K562 (cell line): ENCODE measurements around the gene DHRS13. TPM values are rescaled to one million over a fixed set of nuclear protein-coding genes. Genes with fewer than 3 reads are reported as not detected.

Source experiments
- COPS2 ChIP-seq: fragments of 450-650 bp; conservative IDR thresholded peaks from 2 replicates; pipeline ENCODE4 v1.6.1; 2016; ENCODE audit warnings: mild to moderate bottlenecking, moderate library complexity
- CXXC5 ChIP-seq: fragments of 250-450 bp; sonication (Bioruptor Pico); IDR thresholded peaks from 2 replicates; pipeline ENCODE4 v1.8.0; 2022; ENCODE audit warnings: inconsistent platforms, mild to moderate bottlenecking, moderate library complexity
- ERF ChIP-seq: fragments of 450-650 bp; formaldehyde crosslinking; IDR thresholded peaks from 2 replicates; pipeline ENCODE4 v1.4.0; 2020; ENCODE audit warnings: mild to moderate bottlenecking, mixed read lengths
- ETV1 ChIP-seq: fragments of 450-650 bp; conservative IDR thresholded peaks from 2 replicates; pipeline ENCODE4 v1.6.1; 2016; ENCODE audit warnings: missing genetic modification characterization, control low read depth, low read depth, missing compliant biosample characterization
- GABPB1 ChIP-seq: sonication (generic); formaldehyde crosslinking; IDR thresholded peaks from 2 replicates; pipeline ENCODE4 v1.8.0; 2022; ENCODE audit warnings: mild to moderate bottlenecking, missing genetic modification reagents
- KLF13 ChIP-seq: fragments of 450-650 bp; IDR thresholded peaks from 2 replicates; pipeline ENCODE4 v1.6.1; 2016; ENCODE audit warnings: missing genetic modification characterization, low read depth, mild to moderate bottlenecking, missing compliant biosample characterization, moderate library complexity, borderline replicate concordance
- MTA3 ChIP-seq: fragments of 450-650 bp; formaldehyde crosslinking; IDR thresholded peaks from 2 replicates; pipeline ENCODE4 v1.6.1; 2017; ENCODE audit warnings: mild to moderate bottlenecking, borderline replicate concordance
- NCOA1 ChIP-seq: fragments of 450-650 bp; IDR thresholded peaks from 2 replicates; pipeline ENCODE4 v1.6.1; 2016; ENCODE audit warnings: low read depth
- NFE2L1 ChIP-seq: fragments of 450-650 bp; IDR thresholded peaks from 2 replicates; pipeline ENCODE4 v1.6.1; 2016; ENCODE audit warnings: missing genetic modification characterization, low read depth, mild to moderate bottlenecking, missing compliant biosample characterization, moderate library complexity, borderline replicate concordance
- NR2C2 ChIP-seq, 2 experiments: fragments of 200-800 bp in 1 of 2; sonication (Bioruptor generic) in 1 of 2; sonication (generic) in 1 of 2; formaldehyde crosslinking in 1 of 2; IDR thresholded peaks; 2 replicates each; pipeline versions ENCODE4 v1.6.1 to v1.8.0; 2016 to 2022; ENCODE audit warnings: mild to moderate bottlenecking in 1 of 2, missing compliant biosample characterization in 1 of 2, missing genetic modification characterization in 1 of 2, missing genetic modification reagents in 1 of 2
- NR3C1 ChIP-seq: sonication (generic); formaldehyde crosslinking; IDR thresholded peaks from 2 replicates; pipeline ENCODE4 v1.8.1; 2022; ENCODE audit warnings: missing genetic modification reagents
- PTTG1 ChIP-seq: fragments of 450-650 bp; IDR thresholded peaks from 2 replicates; pipeline ENCODE4 v1.6.1; 2016; ENCODE audit warnings: low read depth, mild to moderate bottlenecking, missing genetic modification characterization, missing compliant biosample characterization
- SIN3B ChIP-seq: fragments of 450-650 bp; IDR thresholded peaks from 2 replicates; pipeline ENCODE4 v1.6.1; 2017; ENCODE audit warnings: low read depth, mild to moderate bottlenecking, moderate library complexity
- SMAD4 ChIP-seq: fragments of 250-450 bp; sonication (Bioruptor Pico); conservative IDR thresholded peaks from 2 replicates; pipeline ENCODE4 v1.8.0; 2021; ENCODE audit warnings: inconsistent platforms, mild to moderate bottlenecking, moderate library complexity
- SP2 ChIP-seq: IDR thresholded peaks from 2 replicates; pipeline ENCODE4 v1.6.1; 2011; ENCODE audit warnings: mild to moderate bottlenecking, low read depth, low read length, moderate library complexity; ENCODE audit not compliant: poor library complexity, severe bottlenecking; ENCODE audit errors: extremely low read depth
- U2AF2 ChIP-seq: fragments of 200-400 bp; formaldehyde crosslinking; optimal IDR thresholded peaks from 2 replicates; pipeline ENCODE3; 2017; ENCODE audit warnings: low read depth, mild to moderate bottlenecking, low read length
- ZNF133 ChIP-seq: fragments of 250-450 bp; sonication (Bioruptor Pico); IDR thresholded peaks from 2 replicates; pipeline ENCODE4 v1.4.0; 2020; ENCODE audit warnings: mild to moderate bottlenecking
- ZNF23 ChIP-seq: fragments of 250-450 bp; sonication (Bioruptor Pico); IDR thresholded peaks from 2 replicates; pipeline ENCODE4 v1.4.0; 2020; ENCODE audit warnings: mild to moderate bottlenecking
- polyA plus RNA-seq, 8 experiments: library from polyadenylated mRNA; depleted of rRNA in 4 of 8; stranded (reverse) in 5 of 8; unstranded in 3 of 8; fragments of >200 nt; fragmentation: Nextera tagmentation in 2 of 8; fragmentation: Illumina TruSeq in 1 of 8; extraction: Ambion mirVana in 2 of 8; extraction: Trizol in 1 of 8; gene quantifications; 2 replicates each; pipeline versions ENCODE4 v1.2.1 to v1.2.3, GENCODE V29; 2011 to 2014; ENCODE audit warnings: inconsistent platforms in 1 of 8, missing spikeins in 1 of 8
- total RNA-seq, 7 experiments: library from RNA; depleted of rRNA in 6 of 7; stranded (reverse); fragments of >200 nt in 6 of 7; fragmentation: Illumina TruSeq in 2 of 7; extraction: Trizol in 2 of 7; gene quantifications; 2 replicates each; pipeline versions ENCODE4 v1.2.1 to v1.2.3, GENCODE V29; 2011 to 2021; ENCODE audit warnings: low replicate concordance in 1 of 7
- TF ChIP-seq, protein P1 (sequence below): sonication (generic); formaldehyde crosslinking; IDR thresholded peaks from 2 replicates; pipeline ENCODE4 v1.8.0; 2022; ENCODE audit warnings: missing genetic modification reagents, mild to moderate bottlenecking, borderline replicate concordance
- TF ChIP-seq, protein P2 (sequence below): fragments of 450-650 bp; formaldehyde crosslinking; IDR thresholded peaks from 2 replicates; pipeline ENCODE4 v1.4.0; 2022; ENCODE audit warnings: missing genetic modification characterization
- TF ChIP-seq, protein P3 (sequence below): fragments of 200-400 bp; formaldehyde crosslinking; IDR thresholded peaks from 2 replicates; pipeline ENCODE4 v1.6.1; 2017; ENCODE audit warnings: mild to moderate bottlenecking, low read depth, low read length, moderate library complexity
- TF ChIP-seq, protein P4 (sequence below): sonication (generic); formaldehyde crosslinking; IDR thresholded peaks from 2 replicates; pipeline ENCODE4 v1.8.0; 2023; ENCODE audit warnings: mild to moderate bottlenecking, missing genetic modification reagents

Gene DHRS13
- total and polyA plus RNA-seq, 9 of the 15 experiments (the other 6 are each of a cell fraction or from before 2014, with no cell fraction given), result 0.32 to 52.3 (median 34.3) TPM; not detected in 1

DNA sequence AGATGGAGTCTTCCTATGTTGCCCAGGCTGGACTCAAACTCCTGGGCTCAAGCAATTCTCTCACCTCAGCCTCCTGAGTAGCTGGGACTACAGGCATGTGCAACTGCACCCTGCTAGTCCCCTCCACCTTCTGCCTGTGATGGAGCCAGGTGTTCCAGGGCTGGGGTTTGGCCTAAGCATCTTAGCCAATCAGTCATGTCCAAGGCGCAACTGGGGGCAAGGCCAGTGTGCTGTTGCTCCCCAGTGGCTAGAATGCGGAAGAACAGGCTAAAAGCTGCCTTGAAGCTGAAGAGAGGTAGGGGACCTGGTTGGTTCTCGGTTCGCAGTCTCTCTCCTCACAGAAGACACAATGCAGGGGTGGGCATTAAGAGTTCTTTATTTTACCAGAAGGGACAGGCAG is 23.9 kb downstream of the DHRS13 start (continued):
- TF ChIP-seq NR3C1, result no peak
- TF ChIP-seq ZNF133 (CRISPR knock-in tag), result no peak
- no peak for TF ChIP-seq KLF13 (tag)
- TF ChIP-seq COPS2, result no peak
- TF ChIP-seq ETV1 (tag), result no peak
- TF ChIP-seq NFE2L1 (tag), result no peak
- TF ChIP-seq, protein P1, sequence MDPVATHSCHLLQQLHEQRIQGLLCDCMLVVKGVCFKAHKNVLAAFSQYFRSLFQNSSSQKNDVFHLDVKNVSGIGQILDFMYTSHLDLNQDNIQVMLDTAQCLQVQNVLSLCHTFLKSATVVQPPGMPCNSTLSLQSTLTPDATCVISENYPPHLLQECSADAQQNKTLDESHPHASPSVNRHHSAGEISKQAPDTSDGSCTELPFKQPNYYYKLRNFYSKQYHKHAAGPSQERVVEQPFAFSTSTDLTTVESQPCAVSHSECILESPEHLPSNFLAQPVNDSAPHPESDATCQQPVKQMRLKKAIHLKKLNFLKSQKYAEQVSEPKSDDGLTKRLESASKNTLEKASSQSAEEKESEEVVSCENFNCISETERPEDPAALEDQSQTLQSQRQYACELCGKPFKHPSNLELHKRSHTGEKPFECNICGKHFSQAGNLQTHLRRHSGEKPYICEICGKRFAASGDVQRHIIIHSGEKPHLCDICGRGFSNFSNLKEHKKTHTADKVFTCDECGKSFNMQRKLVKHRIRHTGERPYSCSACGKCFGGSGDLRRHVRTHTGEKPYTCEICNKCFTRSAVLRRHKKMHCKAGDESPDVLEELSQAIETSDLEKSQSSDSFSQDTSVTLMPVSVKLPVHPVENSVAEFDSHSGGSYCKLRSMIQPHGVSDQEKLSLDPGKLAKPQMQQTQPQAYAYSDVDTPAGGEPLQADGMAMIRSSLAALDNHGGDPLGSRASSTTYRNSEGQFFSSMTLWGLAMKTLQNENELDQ (CRISPR knock-in tag), result no peak
- TF ChIP-seq, protein P2, sequence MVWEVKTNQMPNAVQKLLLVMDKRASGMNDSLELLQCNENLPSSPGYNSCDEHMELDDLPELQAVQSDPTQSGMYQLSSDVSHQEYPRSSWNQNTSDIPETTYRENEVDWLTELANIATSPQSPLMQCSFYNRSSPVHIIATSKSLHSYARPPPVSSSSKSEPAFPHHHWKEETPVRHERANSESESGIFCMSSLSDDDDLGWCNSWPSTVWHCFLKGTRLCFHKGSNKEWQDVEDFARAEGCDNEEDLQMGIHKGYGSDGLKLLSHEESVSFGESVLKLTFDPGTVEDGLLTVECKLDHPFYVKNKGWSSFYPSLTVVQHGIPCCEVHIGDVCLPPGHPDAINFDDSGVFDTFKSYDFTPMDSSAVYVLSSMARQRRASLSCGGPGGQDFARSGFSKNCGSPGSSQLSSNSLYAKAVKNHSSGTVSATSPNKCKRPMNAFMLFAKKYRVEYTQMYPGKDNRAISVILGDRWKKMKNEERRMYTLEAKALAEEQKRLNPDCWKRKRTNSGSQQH, result no peak
- no peak for TF ChIP-seq SP2
- TF ChIP-seq, protein P3, sequence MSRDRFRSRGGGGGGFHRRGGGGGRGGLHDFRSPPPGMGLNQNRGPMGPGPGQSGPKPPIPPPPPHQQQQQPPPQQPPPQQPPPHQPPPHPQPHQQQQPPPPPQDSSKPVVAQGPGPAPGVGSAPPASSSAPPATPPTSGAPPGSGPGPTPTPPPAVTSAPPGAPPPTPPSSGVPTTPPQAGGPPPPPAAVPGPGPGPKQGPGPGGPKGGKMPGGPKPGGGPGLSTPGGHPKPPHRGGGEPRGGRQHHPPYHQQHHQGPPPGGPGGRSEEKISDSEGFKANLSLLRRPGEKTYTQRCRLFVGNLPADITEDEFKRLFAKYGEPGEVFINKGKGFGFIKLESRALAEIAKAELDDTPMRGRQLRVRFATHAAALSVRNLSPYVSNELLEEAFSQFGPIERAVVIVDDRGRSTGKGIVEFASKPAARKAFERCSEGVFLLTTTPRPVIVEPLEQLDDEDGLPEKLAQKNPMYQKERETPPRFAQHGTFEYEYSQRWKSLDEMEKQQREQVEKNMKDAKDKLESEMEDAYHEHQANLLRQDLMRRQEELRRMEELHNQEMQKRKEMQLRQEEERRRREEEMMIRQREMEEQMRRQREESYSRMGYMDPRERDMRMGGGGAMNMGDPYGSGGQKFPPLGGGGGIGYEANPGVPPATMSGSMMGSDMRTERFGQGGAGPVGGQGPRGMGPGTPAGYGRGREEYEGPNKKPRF, result no peak
- TF ChIP-seq MTA3, result no peak
- TF ChIP-seq SMAD4, result no peak
- TF ChIP-seq ZNF23 (CRISPR knock-in tag), result no peak
- no peak for TF ChIP-seq CXXC5
- TF ChIP-seq SIN3B, result no peak
- no peak for TF ChIP-seq NCOA1
- no peak for TF ChIP-seq PTTG1
- TF ChIP-seq, protein P4, sequence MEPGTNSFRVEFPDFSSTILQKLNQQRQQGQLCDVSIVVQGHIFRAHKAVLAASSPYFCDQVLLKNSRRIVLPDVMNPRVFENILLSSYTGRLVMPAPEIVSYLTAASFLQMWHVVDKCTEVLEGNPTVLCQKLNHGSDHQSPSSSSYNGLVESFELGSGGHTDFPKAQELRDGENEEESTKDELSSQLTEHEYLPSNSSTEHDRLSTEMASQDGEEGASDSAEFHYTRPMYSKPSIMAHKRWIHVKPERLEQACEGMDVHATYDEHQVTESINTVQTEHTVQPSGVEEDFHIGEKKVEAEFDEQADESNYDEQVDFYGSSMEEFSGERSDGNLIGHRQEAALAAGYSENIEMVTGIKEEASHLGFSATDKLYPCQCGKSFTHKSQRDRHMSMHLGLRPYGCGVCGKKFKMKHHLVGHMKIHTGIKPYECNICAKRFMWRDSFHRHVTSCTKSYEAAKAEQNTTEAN (CRISPR knock-in tag), result no peak
- no peak for TF ChIP-seq NR2C2 (CRISPR knock-in tag; IDR thresholded peaks at IDR 0.05)
- no peak for TF ChIP-seq NR2C2 (tag; IDR thresholded peaks at IDR 0.05)
- TF ChIP-seq ERF (CRISPR knock-in tag), result no peak
- TF ChIP-seq GABPB1 (CRISPR knock-in tag), result no peak
- TF ChIP-seq U2AF2, result no peak
